Ishikawa (cell line): ENCODE data around the gene ZC3H14.

Source experiments
- CEBPB ChIP-seq: IDR thresholded peaks from 2 replicates; pipeline ENCODE4 v1.6.1; 2012
- CREB1 ChIP-seq: IDR thresholded peaks from 2 replicates; pipeline ENCODE4 v1.6.1; 2012; ENCODE audit warnings: low read depth
- EGR1 ChIP-seq: IDR thresholded peaks from 2 replicates; pipeline ENCODE4 v1.6.1; 2012
- EP300 ChIP-seq: IDR thresholded peaks from 2 replicates; pipeline ENCODE4 v1.6.1; 2012; ENCODE audit warnings: borderline replicate concordance
- FOXM1 ChIP-seq: IDR thresholded peaks from 2 replicates; pipeline ENCODE4 v1.6.1; 2012; ENCODE audit warnings: low read depth, borderline replicate concordance
- NFIC ChIP-seq: IDR thresholded peaks from 2 replicates; pipeline ENCODE4 v1.6.1; 2012
- RAD21 ChIP-seq: IDR thresholded peaks from 2 replicates; pipeline ENCODE4 v1.6.1; 2012; ENCODE audit warnings: low read depth
- TAF1 ChIP-seq: IDR thresholded peaks from 2 replicates; pipeline ENCODE4 v1.6.1; 2012; ENCODE audit warnings: low read depth, mild to moderate bottlenecking
- TCF12 ChIP-seq: IDR thresholded peaks from 2 replicates; pipeline ENCODE4 v1.6.1; 2012; ENCODE audit warnings: low read depth
- TEAD4 ChIP-seq: IDR thresholded peaks from 2 replicates; pipeline ENCODE4 v1.6.1; 2012
- YY1 ChIP-seq: IDR thresholded peaks from 2 replicates; pipeline ENCODE4 v1.6.1; 2012; ENCODE audit warnings: low read depth
- ZBTB7A ChIP-seq: IDR thresholded peaks from 2 replicates; pipeline ENCODE4 v1.6.1; 2012; ENCODE audit warnings: low read depth
- TF ChIP-seq, protein P1 (sequence below): IDR thresholded peaks from 2 replicates; pipeline ENCODE4 v1.6.1; 2012
- TF ChIP-seq, protein P2 (sequence below): IDR thresholded peaks from 2 replicates; pipeline ENCODE4 v1.6.1; 2012; ENCODE audit warnings: low read depth, mild to moderate bottlenecking
- TF ChIP-seq, protein P3 (sequence below): IDR thresholded peaks from 2 replicates; pipeline ENCODE4 v1.6.1; 2012

The ZC3H14 gene

DNA sequence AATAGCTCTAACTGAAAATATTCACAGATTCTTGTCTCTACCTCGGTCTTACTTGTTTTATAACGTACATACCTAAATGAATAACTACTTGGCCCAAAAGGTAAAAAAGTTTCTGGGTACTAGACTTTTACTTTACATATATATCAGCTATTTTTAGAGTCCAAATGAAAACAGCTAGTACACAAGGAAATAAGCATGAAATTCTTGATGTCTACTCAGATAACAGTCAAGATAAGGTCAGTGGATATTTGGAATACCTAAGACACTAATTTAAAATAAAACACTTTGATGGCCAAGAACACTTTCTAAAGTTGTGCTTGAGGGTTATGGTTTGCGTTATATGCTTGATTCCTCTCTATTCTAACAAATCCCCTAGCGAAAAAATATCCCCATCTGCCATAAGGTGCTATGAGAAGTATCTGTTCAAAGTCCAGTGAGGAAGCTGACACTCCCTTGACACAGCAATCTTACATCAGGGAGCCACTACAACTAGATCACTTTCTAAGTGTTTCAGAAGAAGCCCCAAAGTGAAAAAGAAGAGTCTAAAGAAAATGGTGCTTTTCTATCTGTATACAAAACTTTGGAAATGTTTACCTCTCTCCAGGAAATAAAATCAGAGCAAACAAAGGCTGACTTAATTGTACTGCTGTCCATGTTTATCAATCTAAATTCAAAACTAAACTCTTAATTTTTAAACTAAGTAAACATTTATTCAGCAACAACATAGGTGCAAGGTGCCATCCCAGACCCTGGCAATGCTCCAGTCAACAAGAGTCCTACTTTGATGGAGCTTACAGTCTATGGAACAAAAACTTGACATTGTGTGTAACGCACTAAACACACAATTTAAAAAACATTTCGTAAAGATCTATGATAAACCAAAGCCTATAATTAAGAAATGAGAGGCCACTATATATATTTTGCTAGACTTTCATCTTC lies 19.7 kb upstream of the ZC3H14 start:
- TF ChIP-seq, protein P1, sequence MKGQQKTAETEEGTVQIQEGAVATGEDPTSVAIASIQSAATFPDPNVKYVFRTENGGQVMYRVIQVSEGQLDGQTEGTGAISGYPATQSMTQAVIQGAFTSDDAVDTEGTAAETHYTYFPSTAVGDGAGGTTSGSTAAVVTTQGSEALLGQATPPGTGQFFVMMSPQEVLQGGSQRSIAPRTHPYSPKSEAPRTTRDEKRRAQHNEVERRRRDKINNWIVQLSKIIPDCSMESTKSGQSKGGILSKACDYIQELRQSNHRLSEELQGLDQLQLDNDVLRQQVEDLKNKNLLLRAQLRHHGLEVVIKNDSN, result no peak
- TF ChIP-seq YY1 (no peak), CREB1 (no peak), EP300 (no peak), FOXM1 (no peak), EGR1 (no peak), ZBTB7A (no peak), NFIC (no peak), CEBPB (no peak), TCF12 (no peak), RAD21 (no peak), TEAD4 (no peak), TAF1 (no peak)
- TF ChIP-seq, protein P2, sequence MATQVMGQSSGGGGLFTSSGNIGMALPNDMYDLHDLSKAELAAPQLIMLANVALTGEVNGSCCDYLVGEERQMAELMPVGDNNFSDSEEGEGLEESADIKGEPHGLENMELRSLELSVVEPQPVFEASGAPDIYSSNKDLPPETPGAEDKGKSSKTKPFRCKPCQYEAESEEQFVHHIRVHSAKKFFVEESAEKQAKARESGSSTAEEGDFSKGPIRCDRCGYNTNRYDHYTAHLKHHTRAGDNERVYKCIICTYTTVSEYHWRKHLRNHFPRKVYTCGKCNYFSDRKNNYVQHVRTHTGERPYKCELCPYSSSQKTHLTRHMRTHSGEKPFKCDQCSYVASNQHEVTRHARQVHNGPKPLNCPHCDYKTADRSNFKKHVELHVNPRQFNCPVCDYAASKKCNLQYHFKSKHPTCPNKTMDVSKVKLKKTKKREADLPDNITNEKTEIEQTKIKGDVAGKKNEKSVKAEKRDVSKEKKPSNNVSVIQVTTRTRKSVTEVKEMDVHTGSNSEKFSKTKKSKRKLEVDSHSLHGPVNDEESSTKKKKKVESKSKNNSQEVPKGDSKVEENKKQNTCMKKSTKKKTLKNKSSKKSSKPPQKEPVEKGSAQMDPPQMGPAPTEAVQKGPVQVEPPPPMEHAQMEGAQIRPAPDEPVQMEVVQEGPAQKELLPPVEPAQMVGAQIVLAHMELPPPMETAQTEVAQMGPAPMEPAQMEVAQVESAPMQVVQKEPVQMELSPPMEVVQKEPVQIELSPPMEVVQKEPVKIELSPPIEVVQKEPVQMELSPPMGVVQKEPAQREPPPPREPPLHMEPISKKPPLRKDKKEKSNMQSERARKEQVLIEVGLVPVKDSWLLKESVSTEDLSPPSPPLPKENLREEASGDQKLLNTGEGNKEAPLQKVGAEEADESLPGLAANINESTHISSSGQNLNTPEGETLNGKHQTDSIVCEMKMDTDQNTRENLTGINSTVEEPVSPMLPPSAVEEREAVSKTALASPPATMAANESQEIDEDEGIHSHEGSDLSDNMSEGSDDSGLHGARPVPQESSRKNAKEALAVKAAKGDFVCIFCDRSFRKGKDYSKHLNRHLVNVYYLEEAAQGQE, result no peak
- TF ChIP-seq, protein P3, sequence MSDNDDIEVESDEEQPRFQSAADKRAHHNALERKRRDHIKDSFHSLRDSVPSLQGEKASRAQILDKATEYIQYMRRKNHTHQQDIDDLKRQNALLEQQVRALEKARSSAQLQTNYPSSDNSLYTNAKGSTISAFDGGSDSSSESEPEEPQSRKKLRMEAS, result no peak

DNA sequence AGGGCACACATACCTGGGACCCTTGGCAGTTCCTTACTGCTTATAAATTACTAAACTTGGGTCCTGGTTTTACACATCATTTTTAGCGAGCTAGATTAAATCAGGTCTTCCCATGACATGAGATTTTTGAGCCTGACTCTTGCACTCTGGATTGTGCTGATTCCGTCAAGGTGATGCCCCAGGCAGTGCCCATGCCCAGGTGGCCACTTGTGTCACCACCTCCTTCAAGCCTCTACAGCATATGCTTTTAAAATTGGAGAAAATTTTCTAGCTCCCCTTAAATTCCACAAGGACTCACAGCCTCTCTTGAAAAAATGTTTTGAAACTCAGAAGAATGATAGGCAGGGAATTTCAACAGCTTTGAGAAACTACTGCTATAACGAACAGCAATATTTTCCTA lies 17.6 kb upstream of the ZC3H14 start:
- TF ChIP-seq NFIC (no peak), CEBPB (no peak), ZBTB7A (no peak), YY1 (no peak), RAD21 (no peak), TEAD4 (no peak), CREB1 (no peak), TCF12 (no peak), FOXM1 (no peak), EGR1 (no peak), EP300 (no peak), TAF1 (no peak)
- TF ChIP-seq, protein P2, result no peak
- TF ChIP-seq, protein P1, result no peak
- TF ChIP-seq, protein P3, result no peak

DNA sequence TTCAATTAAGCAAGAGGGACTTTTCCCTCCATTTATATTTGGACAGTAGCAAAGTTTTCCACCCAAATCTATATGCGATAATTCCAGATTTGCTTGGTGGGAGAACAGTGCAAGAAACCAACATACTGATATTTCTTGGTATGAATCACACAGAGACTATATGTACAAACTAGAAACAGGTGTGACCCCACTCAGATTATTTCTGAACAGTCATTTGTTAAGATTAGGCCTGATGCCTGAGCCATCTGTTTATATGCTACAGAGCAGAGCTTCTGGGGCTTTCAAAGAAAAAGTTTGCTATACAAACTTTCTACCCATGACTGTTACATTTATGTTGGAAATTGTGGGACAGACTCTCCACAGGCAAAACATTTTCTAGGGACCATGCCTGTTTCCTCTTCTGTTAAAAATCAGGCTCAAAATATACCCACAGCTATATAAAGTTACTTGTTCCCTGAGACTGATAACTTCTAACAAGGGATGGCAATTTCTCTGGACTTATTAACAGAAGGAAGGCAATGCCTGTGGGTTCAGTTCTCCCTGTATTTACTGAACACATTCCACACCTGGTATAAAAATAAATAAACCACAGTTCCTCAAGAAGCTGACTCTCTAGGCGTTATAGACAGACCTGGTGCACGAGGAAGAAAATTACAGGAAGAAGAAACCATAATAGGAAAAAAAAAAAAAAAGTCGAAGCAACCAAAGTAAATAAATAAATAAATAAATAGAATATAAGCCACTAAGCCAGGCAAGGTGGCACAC lies 16.0 kb upstream of the ZC3H14 start:
- TF ChIP-seq TCF12, result no peak
- TF ChIP-seq TEAD4, result no peak
- TF ChIP-seq NFIC, result no peak
- no peak for TF ChIP-seq YY1
- TF ChIP-seq, protein P3, result no peak
- TF ChIP-seq FOXM1, result no peak
- no peak for TF ChIP-seq CREB1
- TF ChIP-seq TAF1, result no peak
- TF ChIP-seq, protein P2, result no peak
